Retinal pigment epithelial cell (primary cell): ENCODE measurements around the gene ENO4.

Source experiments
- DNase-seq: peaks from one replicate; pipeline ENCODE4 v3.0.0-alpha.2; 2010; ENCODE audit warnings: low read depth
- H3K4me3 ChIP-seq: 2 replicates; pipeline ENCODE4 v1.5.1; 2011; ENCODE audit warnings: mild to moderate bottlenecking, low read length, control low read depth, moderate library complexity
- CTCF ChIP-seq: conservative IDR thresholded peaks from 2 replicates; pipeline ENCODE4 v1.5.1; 2011; ENCODE audit warnings: low read depth, low read length, control low read depth, inconsistent platforms

Gene ENO4

GRCh38 chr10:116831086-116831485 lies 18.2 kb upstream of the ENO4 start:
- no peak overlapping the region for H3K4me3 ChIP-seq
- no peak for DNase-seq
- no peak for TF ChIP-seq CTCF

GRCh38 chr10:116831790-116832189 lies 17.5 kb upstream of the ENO4 start:
- TF ChIP-seq CTCF = no peak
- no peak overlapping the region for H3K4me3 ChIP-seq
- DNase-seq = no peak

- DNase-seq = no peak
- no peak for TF ChIP-seq CTCF
- no peak overlapping the region for H3K4me3 ChIP-seq
These were observed 15.0 kb upstream of the ENO4 start for GRCh38 chr10:116833986-116834985.

- no peak for TF ChIP-seq CTCF
- H3K4me3 ChIP-seq = no peak overlapping the region
- DNase-seq = no peak
These were observed 13.6 kb upstream of the ENO4 start for GRCh38 chr10:116835658-116836057.

GRCh38 chr10:116836083-116836482 lies 13.2 kb upstream of the ENO4 start:
- H3K4me3 ChIP-seq = no peak overlapping the region
- no peak for TF ChIP-seq CTCF
- no peak for DNase-seq

- no peak overlapping the region for H3K4me3 ChIP-seq
- no peak for DNase-seq
- peak; percentile 36 for TF ChIP-seq CTCF
These were observed 12.3 kb upstream of the ENO4 start for GRCh38 chr10:116836902-116837523.
